ENCODE results near the gene IL37. TPM values are rescaled to one million over a fixed set of nuclear protein-coding genes. Genes with fewer than 3 reads are reported as not detected.

IL37 gene
- total and polyA plus RNA-seq, 2 donors (not counting 3 experiments of a cell fraction or from before 2014, with no cell fraction given), result not detected

GRCh38 chr2:112884869-112885505, 26.0 kb upstream of the IL37 start:
- POLR2A ChIA-PET, result no interaction called here

More at GRCh38 chr2:112884869-112885505, 26.0 kb upstream of the IL37 start:
- TF ChIP-seq FOS (IDR thresholded peaks at IDR 0.05; ENCODE audit: borderline replicate concordance, insufficient read depth, low read length), result no peak
- peak; percentile 59 to 74 for TF ChIP-seq CTCF (IDR thresholded peaks at IDR 0.05; ENCODE audit: extremely low read depth in 1 of 2, insufficient read depth in 1 of 2, low read depth in 1 of 2, low read length in 2 of 2)
- no peaks in the 10 kb centered on the region for H3K27me3 ChIP-seq (ENCODE audit: control insufficient read depth in 2 of 2, insufficient read depth in 2 of 2, low read length in 2 of 2)
- intact Hi-C loops (cut with micrococcal nuclease) (loop anchor here (1.0 to 2.0 kb wide), 3 partner anchors 56 to 136 kb away; no protein-coding TSS in a partner anchor), dilution Hi-C loops (cut with MboI; ENCODE audit: extremely low pct_ligation_motif_present, low sequenced_read_pairs) (no loop called here)
- H3K4me1 ChIP-seq (ENCODE audit: control insufficient read depth, extremely low read depth, insufficient read depth, low read length), result peaks cover 19% of the 10 kb centered on the region
- CTCF ChIA-PET, result interaction anchor here (0.6 to 4.0 kb wide), 54 partner anchors 9 to 274 kb away, joined by 3 to 218 read pairs (median 5); partner anchors contain the start of genes CKAP2L, IL1A and IL1B
- H3K27ac ChIP-seq (ENCODE audit: insufficient read depth, low read depth, low read length), result no peak overlapping the region
- H3K36me3 ChIP-seq (ENCODE audit: control insufficient read depth in 2 of 2, extremely low read depth in 1 of 2, insufficient read depth in 2 of 2, low read length in 2 of 2), result no peaks in the 10 kb centered on the region
- no peak overlapping the region for H2AFZ ChIP-seq (ENCODE audit: low read depth, low read length)
- H3K79me2 ChIP-seq (ENCODE audit: control insufficient read depth, insufficient read depth, low read length), result no peaks in the 10 kb centered on the region
- no peak overlapping the region for H3K9ac ChIP-seq (replicated peaks; ENCODE audit: extremely low read depth, insufficient read depth, low read length)
- no TSS peak for BruUV-seq (replicated peaks)
- peak; percentile 38 for DNase-seq (ENCODE audit: low read depth, low spot score)
- no peaks in the 10 kb centered on the region for H3K9me1 ChIP-seq (replicated peaks; ENCODE audit: control insufficient read depth, extremely low read depth, insufficient read depth, low read length)
- H3K9me3 ChIP-seq (replicated peaks; ENCODE audit: control insufficient read depth, insufficient read depth, low read length), result no peaks in the 10 kb centered on the region
- H4K20me1 ChIP-seq (replicated peaks; ENCODE audit: control insufficient read depth, extremely low read depth, insufficient read depth, low read length), result no peaks in the 10 kb centered on the region
- no peak overlapping the region for H3K4me3 ChIP-seq (replicated peaks in 1 of 3; ENCODE audit: insufficient read depth in 1 of 3, low read depth in 1 of 3, low read length in 3 of 3)
- H3K4me2 ChIP-seq (ENCODE audit: insufficient read depth, low read length), result no peak overlapping the region
- peak; percentile 50 for FAIRE-seq

All from endothelial cell of umbilical vein (primary cell).